IMR-90 (cell line): Measurements from ENCODE around the gene FEZF2. TPM values are rescaled to one million over a fixed set of nuclear protein-coding genes. Genes with fewer than 3 reads are reported as not detected.

ENCODE experiments used
- ATAC-seq: fragments of 200-7000 bp; cut with Tn5 transposase; 2 replicates; pipeline ENCODE4 v1.9.1; 2020; ENCODE audit warnings: low read depth, mild to moderate bottlenecking, moderate library complexity
- BruUV-seq: library from RNA; stranded (reverse); fragments of 400-500 nt; replicated peaks from 2 replicates; lab custom pipeline; 2021; lab: Mats Ljungman, UMichigan
- CTCF ChIA-PET: fragments of 300-600 bp; formaldehyde crosslinking; extraction: SDS; loops from one replicate; lab custom pipeline; 2021; ENCODE audit warnings: antibody characterized with exemption; lab: Yijun Ruan, JAX
- POLR2A ChIA-PET: fragments of 300-600 bp; sonication (Branson Sonifier 250); formaldehyde crosslinking; loops from one replicate; lab custom pipeline; 2022; ENCODE audit warnings: antibody characterized with exemption; ENCODE audit not compliant: unreplicated experiment; lab: Charles Lee
- DNase-seq: peaks from one replicate; pipeline ENCODE4 v3.0.0; 2013
- H2AFZ ChIP-seq: replicated peaks from 2 replicates; pipeline ENCODE3; 2013; ENCODE audit warnings: low read length, mild to moderate bottlenecking; ENCODE audit not compliant: poor library complexity
- H2AK5ac ChIP-seq: 2 replicates; pipeline ENCODE4 v1.6.1; 2013; ENCODE audit warnings: low read depth, low read length, inconsistent platforms
- H2AK9ac ChIP-seq: replicated peaks from 2 replicates; pipeline ENCODE3; 2013; ENCODE audit warnings: mild to moderate bottlenecking, low read depth, low read length, moderate library complexity; ENCODE audit not compliant: poor library complexity
- H2BK120ac ChIP-seq: 2 replicates; pipeline ENCODE4 v1.6.1; 2013; ENCODE audit warnings: low read depth, low read length, inconsistent platforms
- H2BK15ac ChIP-seq: 3 replicates; pipeline ENCODE4 v1.6.1; 2013; ENCODE audit warnings: low read depth, low read length, inconsistent platforms
- H2BK20ac ChIP-seq: 2 replicates; pipeline ENCODE4 v1.6.1; 2013; ENCODE audit warnings: low read depth, mild to moderate bottlenecking, inconsistent platforms, low read length, moderate library complexity
- H2BK5ac ChIP-seq: 2 replicates; pipeline ENCODE4 v1.6.1; 2013; ENCODE audit warnings: mild to moderate bottlenecking, low read depth, low read length, inconsistent platforms; ENCODE audit not compliant: poor library complexity, severe bottlenecking
- H3K14ac ChIP-seq: replicated peaks from 2 replicates; pipeline ENCODE4 v1.6.1; 2013; ENCODE audit warnings: low read depth, low read length, inconsistent platforms
- H3K18ac ChIP-seq: 2 replicates; pipeline ENCODE4 v1.6.1; 2013; ENCODE audit warnings: low read depth, low read length, control low read depth
- H3K23ac ChIP-seq: 2 replicates; pipeline ENCODE4 v1.6.1; 2013; ENCODE audit warnings: low read depth, low read length, inconsistent platforms
- H3K27ac ChIP-seq: 2 replicates; pipeline ENCODE4 v1.5.1; 2013; ENCODE audit warnings: mild to moderate bottlenecking, control low read depth, low read length; ENCODE audit not compliant: insufficient read depth
- H3K27me3 ChIP-seq: 2 replicates; pipeline ENCODE4 v1.6.1; 2013; ENCODE audit warnings: low read length; ENCODE audit not compliant: control insufficient read depth, insufficient read depth
- H3K36me3 ChIP-seq: 2 replicates; pipeline ENCODE4 v1.6.1; 2013; ENCODE audit warnings: low read length, mixed read lengths; ENCODE audit not compliant: control insufficient read depth, insufficient read depth
- H3K4ac ChIP-seq: 2 replicates; pipeline ENCODE4 v1.6.1; 2013; ENCODE audit warnings: low read depth, low read length, inconsistent platforms
- H3K4me1 ChIP-seq: 2 replicates; pipeline ENCODE4 v1.6.1; 2013; ENCODE audit warnings: low read length, mixed read lengths; ENCODE audit not compliant: control insufficient read depth, insufficient read depth
- H3K4me2 ChIP-seq: 2 replicates; pipeline ENCODE4 v1.6.1; 2013; ENCODE audit warnings: low read depth, mild to moderate bottlenecking, control low read depth, low read length, moderate library complexity
- H3K4me3 ChIP-seq: 2 replicates; pipeline ENCODE4 v1.5.1; 2013; ENCODE audit warnings: low read depth, mild to moderate bottlenecking, control low read depth, low read length, moderate library complexity; ENCODE audit not compliant: insufficient read depth
- H3K56ac ChIP-seq: 2 replicates; pipeline ENCODE4 v1.6.1; 2013; ENCODE audit warnings: low read length, inconsistent platforms; ENCODE audit not compliant: insufficient read depth; ENCODE audit errors: extremely low read depth
- H3K79me1 ChIP-seq, 2 experiments: 2 replicates each; pipeline ENCODE4 v1.6.1; 2013; ENCODE audit warnings: low read length in 2 of 2, inconsistent platforms in 1 of 2, low read depth in 1 of 2
- H3K9ac ChIP-seq: 2 replicates; pipeline ENCODE4 v1.6.1; 2013; ENCODE audit warnings: low read depth, low read length, control low read depth
- H3K9me1 ChIP-seq: 2 replicates; pipeline ENCODE4 v1.6.1; 2013; ENCODE audit warnings: low read length, inconsistent platforms; ENCODE audit not compliant: insufficient read depth
- H3K9me3 ChIP-seq: 2 replicates; pipeline ENCODE4 v1.6.1; 2013; ENCODE audit warnings: low read length; ENCODE audit not compliant: control insufficient read depth, insufficient read depth
- H4K20me1 ChIP-seq: 2 replicates; pipeline ENCODE4 v1.6.1; 2013; ENCODE audit warnings: low read length, inconsistent platforms; ENCODE audit not compliant: insufficient read depth
- H4K5ac ChIP-seq: 2 replicates; pipeline ENCODE4 v1.6.1; 2013; ENCODE audit warnings: mild to moderate bottlenecking, low read depth, low read length, control low read depth
- H4K8ac ChIP-seq, 2 experiments: 2 replicates each; pipeline ENCODE4 v1.6.1; 2013; ENCODE audit warnings: low read depth in 2 of 2, low read length in 2 of 2, control low read depth in 1 of 2, inconsistent platforms in 1 of 2
- H4K91ac ChIP-seq: 2 replicates; pipeline ENCODE4 v1.6.1; 2013; ENCODE audit warnings: low read depth, low read length, inconsistent platforms; ENCODE audit not compliant: insufficient read depth
- BHLHE40 ChIP-seq: fragments of 150-350 bp; IDR thresholded peaks from 2 replicates; pipeline ENCODE4 v1.6.1; 2016; ENCODE audit warnings: mild to moderate bottlenecking, low read depth, low read length
- CEBPB ChIP-seq: IDR thresholded peaks from 2 replicates; pipeline ENCODE4 v1.6.1; 2012; ENCODE audit warnings: low read depth, low read length, improper control_type of control experiment
- CHD1 ChIP-seq: IDR thresholded peaks from 2 replicates; pipeline ENCODE4 v1.6.1; 2012; ENCODE audit warnings: low read depth, low read length, improper control_type of control experiment
- CTCF ChIP-seq: conservative IDR thresholded peaks from 2 replicates; pipeline ENCODE4 v1.5.1; 2012; ENCODE audit warnings: mild to moderate bottlenecking, low read depth, low read length, improper control_type of control experiment
- FOS ChIP-seq: fragments of 150-350 bp; IDR thresholded peaks from 2 replicates; pipeline ENCODE4 v1.6.1; 2016; ENCODE audit warnings: low read depth, low read length
- MAFK ChIP-seq: IDR thresholded peaks from 2 replicates; pipeline ENCODE4 v1.6.1; 2012; ENCODE audit warnings: low read depth, low read length, improper control_type of control experiment
- MAZ ChIP-seq: IDR thresholded peaks from 2 replicates; pipeline ENCODE4 v1.6.1; 2012; ENCODE audit warnings: low read depth, mild to moderate bottlenecking, low read length, improper control_type of control experiment, moderate library complexity, borderline replicate concordance
- MXI1 ChIP-seq: IDR thresholded peaks from 2 replicates; pipeline ENCODE4 v1.6.1; 2012; ENCODE audit warnings: low read depth, mild to moderate bottlenecking, low read length, moderate library complexity, borderline replicate concordance
- NFE2L2 ChIP-seq: fragments of 150-350 bp; IDR thresholded peaks from 2 replicates; pipeline ENCODE4 v1.6.1; 2016; ENCODE audit warnings: low read depth, mild to moderate bottlenecking, low read length
- POLR2A ChIP-seq: IDR thresholded peaks from 2 replicates; pipeline ENCODE4 v1.6.1; 2012; ENCODE audit warnings: mild to moderate bottlenecking, low read depth, low read length
- RAD21 ChIP-seq: IDR thresholded peaks from 2 replicates; pipeline ENCODE4 v1.6.1; 2012; ENCODE audit warnings: low read length, improper control_type of control experiment
- RCOR1 ChIP-seq: IDR thresholded peaks from 2 replicates; pipeline ENCODE4 v1.6.1; 2012; ENCODE audit warnings: mild to moderate bottlenecking, low read length, improper control_type of control experiment; ENCODE audit not compliant: insufficient replicate concordance
- RFX5 ChIP-seq: IDR thresholded peaks from 2 replicates; pipeline ENCODE4 v1.8.0; 2012; ENCODE audit warnings: low read depth, mild to moderate bottlenecking, low read length, moderate library complexity
- SMC3 ChIP-seq: fragments of 150-350 bp; IDR thresholded peaks from 2 replicates; pipeline ENCODE4 v1.6.1; 2016; ENCODE audit warnings: low read depth, mild to moderate bottlenecking, antibody characterized with exemption, low read length, moderate library complexity
- WGBS, 2 experiments: methylation state at CpG; one replicate each; pipeline versions ENCODE4 v1.1.5 to v1.1.7; 2013; ENCODE audit warnings: missing lambda C conversion rate in 2 of 2; ENCODE audit not compliant: insufficient read length in 1 of 2; ENCODE audit errors: extremely low coverage in 2 of 2; 5-methylcytosine and 5-hydroxymethylcytosine counted together
- dilution Hi-C: fragments of 300-500 bp; cut with HindIII; formaldehyde crosslinking; loops from one replicate; pipeline ENCODE4 v1.14.3; 2018; ENCODE audit warnings: low sequenced_read_pairs; ENCODE audit not compliant: unreplicated experiment
- in situ Hi-C: fragments of 300-500 bp; cut with MboI; formaldehyde crosslinking; loops from 3 replicates; pipeline ENCODE4 v1.14.3; 2019; ENCODE audit warnings: low sequenced_read_pairs, inconsistent platforms, mixed read lengths
- intact Hi-C: fragments of 100-400 bp; cut with micrococcal nuclease; formaldehyde crosslinking; loops from 2 replicates; pipeline ENCODE4 v1.10.0; 2022
- polyA plus RNA-seq, 3 experiments: library from polyadenylated mRNA; depleted of rRNA; stranded (reverse); fragments of >200 nt; gene quantifications; 2 replicates each; pipeline ENCODE4 v1.2.3, GENCODE V29; 2012; ENCODE audit warnings: low replicate concordance in 1 of 3
- total RNA-seq: library from RNA; depleted of rRNA; stranded (reverse); fragments of >200 nt; gene quantifications from 2 replicates; pipeline ENCODE4 v1.2.3, GENCODE V29; 2012
- TF ChIP-seq, protein P1 (sequence below): fragments of 150-350 bp; IDR thresholded peaks from 2 replicates; pipeline ENCODE4 v1.6.1; 2017; ENCODE audit warnings: mild to moderate bottlenecking, antibody characterized with exemption, low read length, low read depth

Gene FEZF2
- total and polyA plus RNA-seq, 2 of the 4 experiments (the other 2 are of a cell fraction): not detected

DNA sequence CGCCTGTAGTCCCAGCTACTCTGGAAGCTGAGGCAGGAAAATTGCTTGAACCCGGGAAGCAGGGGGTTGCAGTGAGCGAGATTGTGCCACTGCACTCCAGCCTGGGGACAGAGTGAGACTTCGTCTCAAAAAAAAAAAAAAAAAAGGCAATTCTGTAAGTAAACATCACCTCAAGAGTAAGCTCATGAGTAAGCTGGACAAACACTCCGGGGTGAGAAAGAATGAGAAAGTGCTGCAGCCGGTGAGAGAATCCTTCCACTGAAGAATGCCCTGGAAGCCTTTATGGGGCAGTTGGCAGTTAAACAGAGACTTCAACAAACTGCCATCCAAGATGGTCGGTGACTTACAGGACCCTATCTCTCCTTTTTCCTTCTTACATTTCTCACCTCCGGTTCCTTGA is 47.5 kb downstream of the FEZF2 start:
- no TSS peak for BruUV-seq
- Histone ChIP-seq H2AK5ac (no peak overlapping the region), H2AK9ac (no peak overlapping the region), H3K18ac (no peak overlapping the region), H2BK15ac (no peak overlapping the region), H3K56ac (no peak overlapping the region), H3K36me3 (no peaks in the 10 kb centered on the region), H3K27ac (no peak overlapping the region), H3K9ac (no peak overlapping the region), H2BK5ac (no peak overlapping the region), H3K27me3 (no peaks in the 10 kb centered on the region), H3K4me3 (no peak overlapping the region), H2AFZ (no peak overlapping the region), H3K4ac (no peak overlapping the region), H3K14ac (no peak overlapping the region), H4K5ac (no peak overlapping the region), H4K20me1 (no peaks in the 10 kb centered on the region), H2BK120ac (no peak overlapping the region), H4K8ac (no peak overlapping the region), H3K9me1 (no peaks in the 10 kb centered on the region), H3K79me1 (no peaks in the 10 kb centered on the region), H3K9me3 (no peaks in the 10 kb centered on the region), H4K91ac (no peak overlapping the region), H3K4me2 (no peak overlapping the region), H2BK20ac (no peak overlapping the region), H3K4me1 (no peaks in the 10 kb centered on the region), H3K23ac (no peak overlapping the region)
- no peak for DNase-seq
- no CpG with 5 or more reads among the region's 8 CpGs for WGBS, 2 experiments
- intact Hi-C loops (no loop called here), dilution Hi-C loops (no loop called here), in situ Hi-C loops (loop anchor here (5.0 kb wide), 1 partner anchor 236 kb away; no protein-coding TSS in a partner anchor)
- no peak for ATAC-seq
- POLR2A ChIA-PET: no interaction called here
- CTCF ChIA-PET: no interaction called here
- TF ChIP-seq CHD1: no peak
- TF ChIP-seq SMC3: no peak
- TF ChIP-seq RAD21: no peak
- TF ChIP-seq CTCF: no peak
- no peak for TF ChIP-seq FOS
- TF ChIP-seq RCOR1: no peak
- TF ChIP-seq CEBPB: no peak
- no peak for TF ChIP-seq POLR2A
- TF ChIP-seq BHLHE40: no peak
- no peak for TF ChIP-seq RFX5
- TF ChIP-seq, protein P1, sequence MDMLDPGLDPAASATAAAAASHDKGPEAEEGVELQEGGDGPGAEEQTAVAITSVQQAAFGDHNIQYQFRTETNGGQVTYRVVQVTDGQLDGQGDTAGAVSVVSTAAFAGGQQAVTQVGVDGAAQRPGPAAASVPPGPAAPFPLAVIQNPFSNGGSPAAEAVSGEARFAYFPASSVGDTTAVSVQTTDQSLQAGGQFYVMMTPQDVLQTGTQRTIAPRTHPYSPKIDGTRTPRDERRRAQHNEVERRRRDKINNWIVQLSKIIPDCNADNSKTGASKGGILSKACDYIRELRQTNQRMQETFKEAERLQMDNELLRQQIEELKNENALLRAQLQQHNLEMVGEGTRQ: no peak
- no peak for TF ChIP-seq MAZ
- no peak for TF ChIP-seq MAFK
- TF ChIP-seq NFE2L2: no peak
- no peak for TF ChIP-seq MXI1
